Aorta (tissue), 5 donors: ENCODE results near the gene CCDC33. TPM values are rescaled to one million over a fixed set of nuclear protein-coding genes. Genes with fewer than 3 reads are reported as not detected.
A peak's percentile ranks its signal among the peaks of the same experiment; 100 is the strongest.

Experiments
- ATAC-seq: fragments of 200-7000 bp; cut with Tn5 transposase; one replicate; pipeline ENCODE4 v1.9.1; 2022; ENCODE audit warnings: moderate library complexity; ENCODE audit not compliant: low FRiP score
- DNase-seq, 2 donors: peaks; one replicate each; pipeline ENCODE4 v3.0.0-alpha.2; 2020
- H3K27ac ChIP-seq, 2 donors: one replicate each; pipeline ENCODE4 v1.5.1; 2013; ENCODE audit warnings: low read length in 2 of 2, mild to moderate bottlenecking in 2 of 2, moderate library complexity in 2 of 2, control low read depth in 1 of 2, inconsistent platforms in 1 of 2, low read depth in 1 of 2
- H3K27me3 ChIP-seq, 2 donors: one replicate each; pipeline ENCODE4 v1.6.1; 2013; ENCODE audit warnings: control low read depth in 1 of 2, low read length in 1 of 2, mild to moderate bottlenecking in 1 of 2, moderate library complexity in 1 of 2; ENCODE audit not compliant: insufficient read depth in 2 of 2, control insufficient read depth in 1 of 2
- H3K36me3 ChIP-seq, 2 donors: one replicate each; pipeline ENCODE4 v1.6.1; 2013; ENCODE audit warnings: control low read depth in 1 of 2, low read length in 1 of 2, mild to moderate bottlenecking in 1 of 2; ENCODE audit not compliant: insufficient read depth in 2 of 2, control insufficient read depth in 1 of 2
- H3K4me1 ChIP-seq, 2 donors: one replicate each; pipeline ENCODE4 v1.6.1; 2013; ENCODE audit warnings: low read length in 2 of 2, control low read depth in 1 of 2, mild to moderate bottlenecking in 1 of 2, moderate library complexity in 1 of 2; ENCODE audit not compliant: insufficient read depth in 2 of 2, control insufficient read depth in 1 of 2
- H3K4me3 ChIP-seq, 2 donors: one replicate each; pipeline ENCODE4 v1.5.1; 2013; ENCODE audit warnings: low read length in 2 of 2, control low read depth in 1 of 2, mild to moderate bottlenecking in 1 of 2
- H3K9me3 ChIP-seq: one replicate; pipeline ENCODE4 v1.6.1; 2013; ENCODE audit warnings: mild to moderate bottlenecking, low read length; ENCODE audit not compliant: control insufficient read depth
- WGBS, 2 donors: extraction: QIAGEN DNeasy Blood & Tissue Kit; methylation state at CpG; one replicate each; pipeline ENCODE4 v1.1.7; 2013; 5-methylcytosine and 5-hydroxymethylcytosine counted together
- intact Hi-C, 2 donors: fragments of 100-400 bp; cut with DNase I; formaldehyde crosslinking; loops; one replicate each; pipeline versions ENCODE4 v1.14.2 to v1.15.0; 2022
- polyA plus RNA-seq, 2 donors: library from polyadenylated mRNA; stranded (reverse); fragments of 200-250 nt; gene quantifications; one replicate each; pipeline ENCODE4 v1.2.3, GENCODE V29; 2013
- total RNA-seq, 2 donors: library from RNA; stranded (reverse); fragmentation: NEBNext Ultra II Directional; extraction: Animal tissue kit (Norgen Biotek cat#: 25700); gene quantifications; one replicate each; pipeline ENCODE4 v1.2.1, GENCODE V29; 2021
- donor health status: healthy with polysubstance abuse.
- donor health status: Bipolar disorder and iron deficiency.
- donor health status: DM: no; HTN: no; CAD: no.
- donor health status: DM: no; HTN: no; CAD: no.
- donor health status: DM: yes; HTN: yes; CAD: no.

The CCDC33 gene
- total and polyA plus RNA-seq, 4 donors = not detected

DNA sequence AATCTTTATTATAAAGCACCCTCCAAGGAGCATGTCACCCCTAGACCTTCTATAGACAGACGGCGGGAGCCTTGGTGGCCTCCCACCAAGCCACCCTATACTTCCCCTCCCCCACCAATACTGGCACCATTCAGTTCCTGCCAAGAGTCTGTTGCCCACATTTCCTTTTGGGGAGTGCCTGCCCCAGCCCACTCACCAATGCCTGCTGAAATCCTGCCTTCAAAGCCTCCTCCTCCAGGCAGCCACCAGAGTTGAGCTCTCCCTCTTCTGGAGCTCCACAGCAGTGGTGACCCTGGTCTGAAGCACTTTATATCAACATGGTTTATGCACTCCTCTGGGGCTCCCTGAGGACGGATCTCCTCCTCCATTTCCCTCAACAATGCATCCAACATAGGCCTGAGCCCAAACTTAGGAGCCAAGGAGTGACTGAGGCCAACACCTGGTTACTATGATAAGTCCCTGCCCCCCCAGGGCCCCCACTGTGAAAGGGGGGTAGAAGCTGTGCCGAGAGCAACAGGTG, 8.8 kb downstream of the CCDC33 start:
- H3K9me3 ChIP-seq = no peaks in the 10 kb centered on the region
- intact Hi-C loops = loop anchor here in 1 of 2 donors (5.0 to 10.0 kb wide), 2 partner anchors 72 to 110 kb away; partner anchors contain the start of gene ISLR2
- no peak overlapping the region for H3K27ac ChIP-seq
- WGBS, 2 donors = 71 to 77% methylated on average over 4 of the region's 4 CpGs
- no peaks in the 10 kb centered on the region for H3K36me3 ChIP-seq
- no peak for ATAC-seq
- H3K27me3 ChIP-seq = no peaks in the 10 kb centered on the region
- DNase-seq = no peak
- no peaks in the 10 kb centered on the region for H3K4me1 ChIP-seq
- H3K4me3 ChIP-seq = no peak overlapping the region

DNA sequence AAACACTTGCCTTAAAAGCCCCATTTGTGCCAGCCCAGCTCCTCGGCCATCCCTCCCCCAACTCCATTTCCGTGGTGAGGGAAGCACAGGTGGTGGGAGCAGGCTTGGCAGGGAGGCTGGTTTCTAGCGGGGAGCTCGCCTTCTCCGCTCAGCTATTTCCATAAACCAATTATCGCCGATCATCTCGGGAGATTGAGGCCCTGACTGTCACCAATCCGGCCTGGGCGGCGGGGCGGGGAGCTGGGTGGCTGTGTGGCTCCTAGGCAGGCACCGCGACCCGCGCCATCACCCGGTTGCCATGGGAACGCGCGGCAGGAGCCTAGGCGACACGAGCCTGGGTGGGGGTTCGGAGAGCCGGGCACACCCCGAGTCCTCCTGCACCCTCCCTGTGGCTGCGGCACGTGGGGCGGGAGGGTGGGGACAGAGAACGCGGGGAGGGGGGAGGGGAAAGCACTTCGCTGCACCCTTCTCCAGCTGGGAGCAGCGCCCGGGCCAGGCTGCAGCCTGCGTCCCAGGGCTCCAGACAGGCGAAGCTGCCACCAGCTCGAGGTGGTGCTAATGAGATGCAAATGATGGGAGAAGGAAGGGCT, 9.3 kb downstream of the CCDC33 start:
- intact Hi-C loops = loop anchor here in 1 of 2 donors (10.0 kb wide), 1 partner anchor 111 kb away; the partner anchor contains the start of gene ISLR2
- Histone ChIP-seq H3K9me3 (no peaks in the 10 kb centered on the region), H3K4me3 (no peak overlapping the region), H3K4me1 (no peaks in the 10 kb centered on the region), H3K36me3 (no peaks in the 10 kb centered on the region), H3K27ac (no peak overlapping the region), H3K27me3 (no peaks in the 10 kb centered on the region)
- ATAC-seq (no peak), DNase-seq (no peak)
- 5 to 7% methylated on average over 33 to 36 of the region's 36 CpGs for WGBS, 2 donors

DNA sequence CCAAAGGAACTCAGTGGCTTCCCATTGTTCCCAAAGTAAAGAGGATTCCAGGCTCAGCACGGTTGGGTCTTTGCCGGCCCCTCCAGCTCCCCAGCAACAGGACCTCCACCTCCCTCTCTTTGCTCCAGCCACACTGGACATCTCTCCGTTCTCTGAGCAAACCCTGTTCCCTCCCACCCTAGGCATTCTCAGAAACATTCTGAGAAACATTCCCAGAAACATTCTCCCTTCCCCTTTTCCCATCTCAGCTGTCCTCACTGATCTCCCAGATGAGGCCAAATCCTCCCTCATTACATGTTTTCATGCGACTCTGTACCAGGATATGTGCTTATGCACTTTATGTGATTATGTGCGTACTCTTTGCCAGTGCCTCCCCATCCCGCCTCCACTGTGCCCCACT, 14.1 kb downstream of the CCDC33 start:
- H3K36me3 ChIP-seq = no peaks in the 10 kb centered on the region
- H3K27me3 ChIP-seq = no peaks in the 10 kb centered on the region
- no peaks in the 10 kb centered on the region for H3K4me1 ChIP-seq
- 74% methylated on average over 6 of the region's 6 CpGs for WGBS, 2 donors
- DNase-seq (no peak), ATAC-seq (no peak)
- no peaks in the 10 kb centered on the region for H3K9me3 ChIP-seq
- intact Hi-C loops = no loop called here
- H3K4me3 ChIP-seq = no peak overlapping the region
- peak overlapping the region in 1 of 2 donors; percentile 45 for H3K27ac ChIP-seq

DNA sequence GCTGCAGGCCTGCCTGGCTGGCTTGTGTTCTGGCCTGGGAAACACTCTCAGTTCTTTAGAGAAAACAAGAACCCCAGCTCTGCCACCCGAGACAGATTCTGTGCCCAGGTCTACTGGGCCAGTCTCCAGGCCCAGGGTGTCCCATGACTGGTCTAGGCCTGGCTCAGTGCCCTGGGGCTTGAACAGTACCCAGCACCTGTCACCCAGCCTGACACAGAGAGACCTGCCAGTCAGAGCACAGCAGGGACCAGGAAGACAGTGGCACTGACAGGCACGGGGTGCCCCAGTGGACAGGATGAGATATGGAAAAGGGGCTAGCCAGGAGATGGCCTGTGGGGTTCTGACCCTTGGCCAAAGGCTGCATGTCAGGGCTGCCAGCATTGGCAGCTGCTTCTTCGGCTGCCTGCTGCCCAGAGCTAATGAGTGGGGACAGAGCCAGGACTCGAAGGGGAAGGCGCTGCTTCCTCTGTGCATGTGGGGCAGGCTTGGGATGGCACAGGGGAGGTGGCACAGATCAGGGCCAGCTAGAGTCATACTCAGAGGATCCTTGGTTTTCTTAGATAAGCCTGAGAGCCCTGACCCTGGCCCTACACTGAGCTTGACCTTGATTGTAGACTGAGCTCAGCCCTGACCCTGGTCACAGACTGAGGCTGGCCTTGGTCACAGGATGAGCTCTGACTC, 15.1 kb downstream of the CCDC33 start:
- 3 to 6% methylated on average over 5 of the region's 5 CpGs for WGBS, 2 donors
- Histone ChIP-seq H3K4me3 (no peak overlapping the region), H3K36me3 (no peaks in the 10 kb centered on the region), H3K27ac (peak overlapping the region in 1 of 2 donors; percentile 45), H3K9me3 (no peaks in the 10 kb centered on the region), H3K4me1 (no peaks in the 10 kb centered on the region), H3K27me3 (no peaks in the 10 kb centered on the region)
- intact Hi-C loops = no loop called here
- ATAC-seq (peak; percentile 84), DNase-seq (peak; percentile 84 to 88)

DNA sequence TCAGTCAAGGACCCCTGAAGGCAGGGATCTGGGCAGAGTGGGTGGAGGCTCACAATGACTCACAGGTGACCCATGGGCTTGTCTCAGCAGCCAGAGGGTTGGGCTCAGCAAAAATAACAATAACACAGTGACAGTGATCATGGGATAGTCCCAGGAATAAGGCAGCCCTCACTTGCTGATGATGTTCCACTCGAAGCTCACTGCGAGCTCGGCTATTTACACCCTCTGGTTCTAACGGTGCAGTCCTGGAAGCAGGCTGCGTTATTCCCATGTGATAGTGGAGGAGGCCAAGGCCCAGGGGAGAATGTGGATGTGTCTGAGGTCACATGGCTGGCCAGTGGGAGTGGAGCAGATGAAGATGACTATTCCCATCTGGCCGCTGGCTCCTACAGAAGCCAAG, 16.2 kb downstream of the CCDC33 start:
- ATAC-seq (no peak), DNase-seq (no peak)
- Histone ChIP-seq H3K4me1 (no peaks in the 10 kb centered on the region), H3K27me3 (no peaks in the 10 kb centered on the region), H3K27ac (no peak overlapping the region), H3K36me3 (no peaks in the 10 kb centered on the region), H3K9me3 (no peaks in the 10 kb centered on the region), H3K4me3 (no peak overlapping the region)
- intact Hi-C loops = no loop called here
- 72 to 87% methylated on average over 6 of the region's 6 CpGs for WGBS, 2 donors

DNA sequence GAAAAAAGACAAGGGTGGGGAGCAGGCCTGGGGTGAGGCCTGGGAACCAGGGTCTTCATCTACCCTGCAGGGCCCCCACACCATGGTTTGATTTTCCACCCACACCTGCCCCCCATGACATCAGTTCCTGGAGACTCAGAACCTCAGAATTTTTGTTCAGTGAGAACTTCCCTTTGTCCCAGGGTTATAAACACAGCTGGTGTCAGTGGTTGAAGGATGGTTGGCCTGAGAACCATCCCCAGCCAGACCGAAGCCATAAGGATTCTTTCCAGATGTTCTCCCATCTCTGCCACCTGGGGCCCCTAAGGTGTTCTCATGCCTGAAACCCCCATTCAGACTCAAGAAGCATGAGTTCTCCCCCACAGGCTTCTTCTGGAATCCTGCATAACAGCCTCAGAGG, 16.6 kb downstream of the CCDC33 start:
- Histone ChIP-seq H3K4me1 (no peaks in the 10 kb centered on the region), H3K36me3 (no peaks in the 10 kb centered on the region), H3K27ac (no peak overlapping the region), H3K4me3 (no peak overlapping the region), H3K27me3 (no peaks in the 10 kb centered on the region), H3K9me3 (no peaks in the 10 kb centered on the region)
- ATAC-seq (no peak), DNase-seq (no peak)
- 90 to 92% methylated on average over 1 of the region's 1 CpG for WGBS, 2 donors
- intact Hi-C loops = no loop called here

DNA sequence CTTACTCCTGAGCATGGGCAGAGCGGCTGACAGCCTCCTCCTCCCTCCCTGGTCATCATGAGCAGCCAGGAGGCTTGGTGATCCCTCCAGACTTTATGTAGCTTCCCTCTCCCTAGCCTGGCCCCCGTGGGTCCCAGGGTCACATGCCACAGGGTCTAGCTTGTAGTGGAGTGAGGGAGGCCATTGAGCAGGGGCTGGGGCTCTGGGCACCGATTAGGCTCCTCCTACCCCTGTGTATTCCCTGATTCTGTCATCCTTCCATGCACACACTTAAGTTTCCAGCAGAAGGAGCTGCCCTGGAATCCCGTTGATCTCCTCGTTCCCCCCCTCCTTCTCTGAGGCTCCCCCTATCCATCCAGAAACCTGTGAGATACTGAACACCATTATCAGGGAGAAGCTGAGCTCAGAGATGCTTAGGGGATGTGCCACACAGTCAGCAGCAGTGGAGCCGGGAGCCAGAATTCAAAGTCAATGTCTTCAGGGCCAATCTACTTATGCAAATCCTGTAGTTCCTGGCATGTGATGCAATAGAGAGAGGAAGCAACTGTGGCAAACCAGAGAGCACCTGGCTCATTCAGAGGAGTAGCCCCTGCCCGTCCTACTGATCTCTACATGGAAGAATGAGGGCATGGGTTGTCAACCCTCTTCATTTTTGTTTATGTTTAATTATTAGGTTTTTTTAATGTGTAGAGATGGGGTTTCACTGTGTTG, 17.2 kb downstream of the CCDC33 start:
- ATAC-seq (no peak), DNase-seq (no peak)
- no peak overlapping the region for H3K4me3 ChIP-seq
- intact Hi-C loops = no loop called here
- 64 to 66% methylated on average over 7 of the region's 7 CpGs for WGBS, 2 donors
- H3K4me1 ChIP-seq = no peaks in the 10 kb centered on the region
- no peaks in the 10 kb centered on the region for H3K27me3 ChIP-seq
- no peaks in the 10 kb centered on the region for H3K36me3 ChIP-seq
- H3K27ac ChIP-seq = no peak overlapping the region
- no peaks in the 10 kb centered on the region for H3K9me3 ChIP-seq

DNA sequence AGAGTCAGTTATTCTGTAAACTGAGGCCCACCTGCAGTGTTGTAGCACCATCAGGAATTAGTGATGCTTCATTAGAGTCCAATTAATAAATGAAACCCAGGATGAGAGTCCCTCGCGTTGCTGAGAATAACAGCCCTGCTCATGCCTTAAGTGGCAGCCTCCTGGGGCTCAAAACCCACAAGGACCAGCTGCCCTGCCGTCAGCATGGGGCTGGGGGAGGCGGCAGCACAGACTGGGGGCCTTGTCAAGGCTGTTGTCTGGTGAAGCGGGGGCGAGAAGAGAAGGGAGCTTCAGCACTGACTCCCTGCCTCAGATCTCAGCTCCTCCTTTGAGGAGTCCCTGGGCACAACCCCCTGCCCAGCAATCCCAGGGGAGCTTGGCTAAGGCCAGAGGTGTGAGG, 21.0 kb downstream of the CCDC33 start:
- Histone ChIP-seq H3K27ac (no peak overlapping the region), H3K4me1 (no peaks in the 10 kb centered on the region), H3K36me3 (no peaks in the 10 kb centered on the region), H3K4me3 (no peak overlapping the region), H3K27me3 (no peaks in the 10 kb centered on the region), H3K9me3 (no peaks in the 10 kb centered on the region)
- ATAC-seq (no peak), DNase-seq (no peak)
- 90 to 93% methylated on average over 6 of the region's 6 CpGs for WGBS, 2 donors
- intact Hi-C loops = no loop called here
